Epithelial cell of esophagus (primary cell): ENCODE data around the gene PDE9A.

Experiments used
- DNase-seq: peaks from one replicate; pipeline ENCODE4 v3.0.0; 2010; ENCODE audit warnings: low read depth
- H3K4me3 ChIP-seq: 2 replicates; pipeline ENCODE4 v1.5.1; 2011; ENCODE audit warnings: mild to moderate bottlenecking, low read length, control low read depth
- TF ChIP-seq, protein P1 (sequence below): IDR thresholded peaks from 2 replicates; pipeline ENCODE4 v1.5.1; 2011; ENCODE audit warnings: low read depth, mild to moderate bottlenecking, low read length, control low read depth, inconsistent platforms; ENCODE audit not compliant: insufficient read depth; ENCODE audit errors: missing control alignments

The PDE9A gene

DNA sequence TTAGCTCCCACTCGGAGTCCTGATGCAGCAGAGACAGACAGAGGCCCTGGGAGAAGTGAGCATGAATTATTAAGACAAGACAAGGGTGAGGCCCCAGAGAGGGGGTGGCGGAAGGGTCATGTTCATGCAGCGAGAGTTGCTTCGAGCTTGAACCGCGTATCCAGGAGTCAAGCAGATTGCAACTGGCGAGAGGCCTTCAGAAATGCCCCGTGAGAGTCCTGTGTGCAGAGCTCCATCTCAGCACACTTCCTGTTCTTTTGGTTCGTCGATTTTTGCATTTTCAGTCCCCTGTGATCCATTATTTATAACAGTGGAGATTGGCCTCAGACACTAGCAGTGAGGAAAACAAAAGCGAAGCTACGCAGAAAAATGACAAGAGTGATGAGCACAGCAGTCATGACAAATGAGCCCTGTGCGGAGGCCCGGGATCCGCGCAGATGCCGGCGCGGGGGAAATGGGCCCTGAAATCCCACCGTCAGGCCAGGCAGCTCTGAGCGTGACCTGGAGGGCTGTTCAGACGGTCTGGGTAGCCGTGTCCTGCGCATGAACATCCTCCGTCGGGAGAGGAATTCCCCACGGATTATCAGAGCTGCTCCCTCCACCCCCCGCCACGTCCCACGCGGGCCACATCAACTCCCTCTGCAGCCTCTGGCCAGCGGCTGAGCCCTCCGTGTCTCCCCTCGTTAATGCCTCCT is 15.0 kb downstream of the PDE9A start:
- DNase-seq: no peak
- TF ChIP-seq, protein P1, sequence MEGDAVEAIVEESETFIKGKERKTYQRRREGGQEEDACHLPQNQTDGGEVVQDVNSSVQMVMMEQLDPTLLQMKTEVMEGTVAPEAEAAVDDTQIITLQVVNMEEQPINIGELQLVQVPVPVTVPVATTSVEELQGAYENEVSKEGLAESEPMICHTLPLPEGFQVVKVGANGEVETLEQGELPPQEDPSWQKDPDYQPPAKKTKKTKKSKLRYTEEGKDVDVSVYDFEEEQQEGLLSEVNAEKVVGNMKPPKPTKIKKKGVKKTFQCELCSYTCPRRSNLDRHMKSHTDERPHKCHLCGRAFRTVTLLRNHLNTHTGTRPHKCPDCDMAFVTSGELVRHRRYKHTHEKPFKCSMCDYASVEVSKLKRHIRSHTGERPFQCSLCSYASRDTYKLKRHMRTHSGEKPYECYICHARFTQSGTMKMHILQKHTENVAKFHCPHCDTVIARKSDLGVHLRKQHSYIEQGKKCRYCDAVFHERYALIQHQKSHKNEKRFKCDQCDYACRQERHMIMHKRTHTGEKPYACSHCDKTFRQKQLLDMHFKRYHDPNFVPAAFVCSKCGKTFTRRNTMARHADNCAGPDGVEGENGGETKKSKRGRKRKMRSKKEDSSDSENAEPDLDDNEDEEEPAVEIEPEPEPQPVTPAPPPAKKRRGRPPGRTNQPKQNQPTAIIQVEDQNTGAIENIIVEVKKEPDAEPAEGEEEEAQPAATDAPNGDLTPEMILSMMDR: no peak

DNA sequence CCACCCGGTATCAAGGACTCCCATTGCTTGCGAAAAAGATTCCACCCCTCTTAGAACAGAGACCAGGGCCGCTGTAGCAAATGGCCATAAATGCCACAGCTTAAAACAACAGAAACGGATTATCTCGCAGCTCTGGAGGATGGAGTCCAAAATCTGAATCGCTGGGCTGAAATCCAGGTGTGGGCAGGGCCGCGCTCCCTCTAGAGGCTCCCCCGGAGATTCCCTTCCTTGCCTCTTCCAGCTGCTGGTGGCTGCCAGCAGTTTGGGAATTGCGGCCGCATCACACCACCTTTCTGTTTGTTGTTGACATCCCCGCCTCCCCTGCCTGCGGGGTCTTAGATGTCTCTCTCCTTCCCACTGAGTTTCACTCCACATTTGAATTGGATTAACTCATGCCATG is 15.6 kb downstream of the PDE9A start:
- TF ChIP-seq, protein P1: peak; percentile 33
- no peak overlapping the region for H3K4me3 ChIP-seq
- no peak for DNase-seq

More for the DNA sequence above, 15.0 kb downstream of the PDE9A start:
- H3K4me3 ChIP-seq: no peak overlapping the region

- TF ChIP-seq, protein P1: no peak
- DNase-seq: no peak
- no peak overlapping the region for H3K4me3 ChIP-seq
Measured at GRCh38 chr21:42670058-42670880, 16.8 kb downstream of the PDE9A start.

DNA sequence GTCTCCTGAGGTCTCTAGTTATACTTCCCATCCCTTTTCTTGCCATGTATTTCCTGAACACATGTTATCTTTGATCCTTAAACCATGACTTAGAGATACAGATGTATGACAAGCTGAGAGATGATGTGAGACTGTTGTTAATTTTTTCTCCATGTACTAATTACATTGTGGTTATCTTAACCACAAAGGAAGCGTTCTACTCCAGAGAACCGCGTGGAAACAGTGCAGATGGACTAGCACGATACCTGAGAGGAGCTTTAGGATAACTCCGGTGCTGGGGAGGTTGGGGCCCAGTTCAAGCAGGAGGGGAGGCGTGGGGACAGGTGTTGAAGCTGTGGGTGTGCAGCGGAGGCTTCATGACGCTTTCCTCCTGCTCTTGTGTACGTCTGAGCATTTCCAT is 17.5 kb downstream of the PDE9A start:
- no peak for DNase-seq
- TF ChIP-seq, protein P1: no peak
- H3K4me3 ChIP-seq: no peak overlapping the region

DNA sequence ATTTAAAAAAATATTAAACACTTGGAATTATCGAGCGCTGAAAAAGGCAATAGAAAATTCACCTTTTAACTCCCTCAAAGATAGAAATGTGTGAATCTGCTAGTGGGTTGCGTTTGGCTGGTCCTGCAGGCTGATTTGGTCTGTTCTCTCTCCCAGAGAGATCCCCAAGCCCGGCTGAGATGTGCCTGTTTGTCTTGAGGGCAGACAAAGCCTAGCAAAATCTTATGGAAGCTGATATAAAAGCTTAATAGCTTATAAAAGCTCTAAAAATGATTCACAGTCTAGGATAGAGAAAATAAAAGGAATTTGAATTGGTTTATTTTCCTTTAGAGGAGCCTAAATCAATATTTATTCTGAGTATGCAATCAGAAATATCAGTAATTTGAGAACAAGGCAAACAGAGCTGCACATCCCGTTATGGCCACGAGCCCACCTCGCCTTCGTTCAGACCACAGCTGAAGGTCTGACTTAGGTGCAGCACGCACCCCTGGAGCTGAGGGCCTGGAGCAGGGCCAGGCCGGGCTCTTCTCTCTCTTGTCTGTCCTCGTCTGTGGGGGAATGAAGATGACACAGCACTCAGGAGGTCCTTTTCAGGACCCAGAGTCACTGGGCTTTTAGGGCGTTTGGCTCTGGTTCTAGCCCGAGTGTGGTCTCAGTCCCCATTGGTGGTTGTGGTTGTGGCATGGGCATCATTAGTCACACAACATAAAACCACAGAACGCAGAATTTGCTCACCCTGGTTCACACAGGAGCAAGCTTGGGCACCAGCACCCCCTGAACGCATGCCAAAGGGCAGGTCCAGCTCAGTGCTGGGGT is 18.6 kb downstream of the PDE9A start:
- TF ChIP-seq, protein P1: no peak
- no peak overlapping the region for H3K4me3 ChIP-seq
- peak; percentile 42 for DNase-seq

DNA sequence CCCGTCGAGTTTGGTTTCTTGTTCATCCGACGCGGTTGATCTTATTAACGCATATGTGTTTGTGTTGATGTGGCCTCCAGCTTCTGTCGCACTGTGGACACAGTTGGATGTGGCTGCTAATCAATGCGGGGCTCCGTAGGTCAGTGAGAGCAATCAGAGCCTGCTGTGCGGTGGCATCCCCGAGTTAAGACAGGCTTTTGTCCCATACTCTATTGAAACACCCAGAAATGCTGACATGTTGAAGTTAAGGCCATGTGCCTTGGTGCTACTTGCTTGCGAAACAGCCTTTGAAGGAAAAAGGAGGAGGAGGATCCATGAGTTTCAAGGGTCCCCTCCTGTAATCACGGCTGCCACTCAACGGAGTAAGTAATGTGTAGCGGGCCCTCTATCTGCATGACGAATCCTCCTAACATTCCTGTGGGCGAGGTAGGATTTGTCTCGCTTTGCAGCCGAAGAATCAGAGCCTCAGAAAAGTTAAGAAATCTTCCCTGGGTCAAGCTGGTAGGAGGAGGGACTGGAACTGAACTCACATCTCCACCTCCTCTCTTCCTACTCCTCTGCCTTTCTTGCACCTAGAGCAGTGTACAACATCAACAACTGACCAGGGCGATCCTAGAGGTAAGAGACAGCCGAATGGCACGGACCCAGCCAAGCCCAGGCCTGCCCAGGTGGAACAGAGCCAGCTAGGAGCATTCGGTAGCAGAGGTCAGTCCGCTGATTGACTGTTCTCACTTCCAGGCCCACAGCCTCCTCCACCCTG is 19.5 kb downstream of the PDE9A start:
- DNase-seq: peak; percentile 86
- TF ChIP-seq, protein P1: no peak

More for the DNA sequence above, 19.5 kb downstream of the PDE9A start:
- no peak overlapping the region for H3K4me3 ChIP-seq
